ENCODE results near the gene BACE2.

BACE2 gene

GRCh38 chr21:41147979-41148355 lies 20.0 kb upstream of the BACE2 start:
- no peak for DNase-seq (ENCODE audit: low read depth in 2 of 3, low spot score in 1 of 3)

DNA sequence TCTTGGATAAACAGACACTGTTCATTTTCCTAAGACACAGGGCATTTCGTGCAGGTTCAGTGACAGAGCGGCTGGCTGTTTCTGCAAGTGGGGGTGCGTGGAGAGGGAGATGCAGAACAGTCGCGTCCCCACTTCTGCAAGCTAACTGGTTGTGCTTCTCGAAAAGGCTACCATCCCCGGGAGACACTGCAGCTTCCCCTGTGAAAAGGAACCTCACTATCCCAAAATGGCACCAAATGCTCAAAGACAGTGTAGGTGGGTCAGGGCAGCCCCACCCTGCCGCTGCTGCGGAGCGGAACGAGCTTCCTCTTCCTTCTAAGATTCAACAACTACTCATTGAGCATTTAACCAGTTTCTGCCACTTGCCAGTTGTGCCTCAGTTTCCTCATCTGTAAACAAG lies 19.2 kb upstream of the BACE2 start:
- DNase-seq (ENCODE audit: low read depth in 2 of 3, low spot score in 1 of 3) = no peak

DNA sequence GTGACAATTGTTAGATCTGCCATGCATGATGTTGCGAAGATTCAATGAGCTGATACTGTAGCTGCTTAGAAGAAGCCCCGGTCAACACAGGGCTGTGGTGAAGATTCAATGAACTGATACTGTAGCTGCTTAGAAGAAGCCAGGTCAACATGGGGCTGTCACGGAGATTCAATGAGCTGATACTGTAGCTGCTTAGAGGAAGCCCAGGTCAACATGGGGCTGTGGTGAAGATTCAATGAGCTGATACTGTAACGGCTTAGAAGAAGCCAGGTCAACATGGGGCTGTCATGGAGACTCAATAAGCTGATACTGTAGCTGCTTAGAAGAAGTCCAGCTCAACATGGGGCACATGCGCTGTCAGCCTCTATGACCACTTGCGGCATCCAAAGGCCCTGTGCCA lies 18.8 kb upstream of the BACE2 start:
- no peak for DNase-seq (ENCODE audit: low read depth in 2 of 3, low spot score in 1 of 3)

DNA sequence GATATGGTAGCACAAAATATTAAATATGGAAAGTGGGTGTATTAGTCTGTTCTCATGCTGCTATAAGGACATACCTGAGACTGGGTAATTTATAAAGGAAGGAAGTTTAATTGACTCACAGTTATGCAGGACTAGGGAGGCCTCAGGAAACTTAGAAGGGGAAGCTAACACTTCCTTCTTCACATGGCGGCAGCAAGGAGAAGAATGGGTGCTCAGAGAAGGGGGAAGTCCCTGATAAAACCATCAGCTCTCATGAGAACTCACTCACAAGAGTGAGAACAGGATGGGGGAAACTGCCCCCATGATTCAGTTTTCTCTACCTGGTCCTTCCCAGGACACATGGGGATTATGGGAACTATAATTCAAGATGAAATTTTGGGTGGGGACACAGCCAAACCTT lies 15.8 kb upstream of the BACE2 start:
- no peak for DNase-seq (ENCODE audit: low read depth in 2 of 3, low spot score in 1 of 3)

- no peak for DNase-seq (ENCODE audit: low read depth in 2 of 3, low spot score in 1 of 3)
Measured at GRCh38 chr21:41153443-41153842, 14.5 kb upstream of the BACE2 start.

- DNase-seq (ENCODE audit: low read depth in 2 of 3, low spot score in 1 of 3) = no peak
Measured at GRCh38 chr21:41156142-41156541, 11.8 kb upstream of the BACE2 start.

GRCh38 chr21:41158026-41158425 lies 9.9 kb upstream of the BACE2 start:
- DNase-seq (ENCODE audit: low read depth in 2 of 3, low spot score in 1 of 3) = no peak

DNA sequence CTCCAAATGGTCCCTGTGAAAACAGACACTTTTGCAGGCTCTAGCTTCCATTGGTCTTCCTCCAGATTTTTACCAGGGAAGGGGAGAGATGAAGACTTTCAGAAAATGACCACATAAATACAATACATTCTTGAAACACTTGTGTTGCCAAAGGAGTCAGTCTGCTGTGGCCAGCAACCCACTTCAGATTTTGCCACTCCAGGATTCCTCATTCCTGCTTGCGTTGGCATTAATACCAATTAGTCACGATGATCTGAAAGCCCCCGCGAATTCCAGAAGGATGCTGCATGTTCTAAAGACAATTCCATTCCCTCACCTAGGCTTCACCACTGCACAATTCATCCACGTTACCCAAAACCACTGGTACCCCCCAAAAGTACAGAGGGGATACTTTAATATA lies 7.9 kb upstream of the BACE2 start:
- no peak for DNase-seq (ENCODE audit: low read depth in 2 of 3, low spot score in 1 of 3)

- no peak for DNase-seq (ENCODE audit: low read depth in 2 of 3, low spot score in 1 of 3)
Measured at GRCh38 chr21:41161428-41161827, 6.5 kb upstream of the BACE2 start.

DNA sequence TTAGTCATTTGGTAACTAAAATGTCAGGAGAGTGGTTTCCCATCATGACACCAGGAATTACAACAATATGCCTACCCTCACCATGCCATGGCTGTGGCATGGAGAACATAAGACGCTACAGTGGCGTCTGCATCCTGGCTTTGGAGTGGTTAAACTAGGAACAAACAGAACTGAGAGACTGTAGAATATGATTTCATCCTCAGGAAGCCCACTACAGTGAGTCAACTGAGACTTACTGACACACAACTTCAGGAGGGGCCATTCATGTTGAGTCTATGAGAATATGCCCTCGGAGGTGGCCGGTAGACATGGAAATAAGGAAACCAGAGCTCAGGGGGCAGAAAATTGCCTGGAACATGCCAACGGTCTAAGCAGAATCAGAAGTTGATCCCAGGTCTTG lies 5.9 kb upstream of the BACE2 start:
- no peak for DNase-seq (ENCODE audit: low read depth in 2 of 3, low spot score in 1 of 3)

- no peak for DNase-seq (ENCODE audit: low read depth in 2 of 3, low spot score in 1 of 3)
Measured at GRCh38 chr21:41163091-41163490, 4.9 kb upstream of the BACE2 start.

GRCh38 chr21:41164052-41164451 lies 3.9 kb upstream of the BACE2 start:
- no peak for DNase-seq (ENCODE audit: low read depth in 2 of 3, low spot score in 1 of 3)

- DNase-seq (ENCODE audit: low read depth in 2 of 3, low spot score in 1 of 3) = no peak
Measured at GRCh38 chr21:41164981-41165655, 2.8 kb upstream of the BACE2 start.

DNA sequence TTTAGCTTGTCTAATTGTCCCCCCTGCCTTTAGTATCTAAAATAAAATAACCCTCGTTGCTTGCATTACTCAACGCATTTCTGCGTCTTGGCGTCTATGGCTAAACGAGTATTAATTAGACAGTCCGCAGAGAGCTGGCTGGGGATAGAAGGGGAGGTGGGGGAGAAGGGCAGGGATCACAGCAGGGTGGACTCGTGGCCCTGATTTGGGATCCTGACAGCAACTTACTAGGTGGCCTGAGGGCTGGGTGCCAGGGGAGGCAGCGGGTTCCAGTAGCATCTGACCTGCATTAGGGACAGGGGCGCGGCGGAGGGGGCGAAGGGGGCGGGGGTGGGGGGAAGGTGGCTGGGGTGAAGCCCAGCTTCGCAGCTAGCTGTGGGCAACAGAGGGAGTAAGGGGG lies 1.1 kb upstream of the BACE2 start:
- DNase-seq (ENCODE audit: low read depth in 2 of 3, low spot score in 1 of 3) = no peak

- no peak for DNase-seq (ENCODE audit: low read depth in 2 of 3, low spot score in 1 of 3)
Measured at GRCh38 chr21:41168391-41169257, 664 bp downstream of the BACE2 start.

GRCh38 chr21:41169258-41169576 lies 1.3 kb downstream of the BACE2 start:
- DNase-seq (ENCODE audit: low read depth in 2 of 3, low spot score in 1 of 3) = no peak

- DNase-seq (ENCODE audit: low read depth in 2 of 3, low spot score in 1 of 3) = no peak
Measured at GRCh38 chr21:41169701-41170100, 1.7 kb downstream of the BACE2 start.

DNA sequence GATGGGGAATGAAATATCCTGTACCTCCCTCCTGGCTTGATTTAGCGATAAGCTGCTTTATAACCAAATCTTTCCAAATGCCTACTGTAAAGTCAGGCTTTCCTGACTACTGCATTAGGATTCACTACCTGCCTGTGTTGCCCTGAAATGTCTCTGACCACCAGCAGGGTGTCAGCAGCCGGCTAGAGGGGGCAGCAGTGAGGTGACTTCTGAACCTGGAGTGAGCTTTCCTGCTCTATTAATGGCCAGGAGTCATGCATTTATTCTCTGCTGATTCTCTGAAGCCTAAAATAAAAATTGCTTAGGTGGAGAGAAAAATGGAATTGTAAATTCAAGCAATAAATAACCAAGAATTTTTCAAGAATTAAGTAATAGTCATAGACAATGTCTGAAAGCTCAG lies 2.5 kb downstream of the BACE2 start:
- no peak for DNase-seq (ENCODE audit: low read depth in 2 of 3, low spot score in 1 of 3)

- DNase-seq (ENCODE audit: low read depth in 2 of 3, low spot score in 1 of 3) = no peak
Measured at GRCh38 chr21:41170859-41171609, 3.1 kb downstream of the BACE2 start.

- DNase-seq (ENCODE audit: low read depth in 2 of 3, low spot score in 1 of 3) = no peak
Measured at GRCh38 chr21:41175080-41175479, 7.1 kb downstream of the BACE2 start.

GRCh38 chr21:41176846-41177245 lies 8.9 kb downstream of the BACE2 start:
- no peak for DNase-seq (ENCODE audit: low read depth in 2 of 3, low spot score in 1 of 3)

GRCh38 chr21:41180752-41181151 lies 12.8 kb downstream of the BACE2 start:
- DNase-seq (ENCODE audit: low read depth in 2 of 3, low spot score in 1 of 3) = no peak
